HEK293 (cell line): ENCODE measurements around the gene CYP26B1.

Experiments used
- AEBP2 ChIP-seq: fragments of 450-650 bp; formaldehyde crosslinking; IDR thresholded peaks from 2 replicates; pipeline ENCODE4 v1.5.1; 2016; ENCODE audit warnings: missing biosample characterization, missing genetic modification characterization, borderline replicate concordance
- GLI2 ChIP-seq: fragments of 450-650 bp; formaldehyde crosslinking; IDR thresholded peaks from 2 replicates; pipeline ENCODE4; 2017; ENCODE audit warnings: missing biosample characterization, missing genetic modification characterization, low read depth, borderline replicate concordance
- HOXC10 ChIP-seq: sonication (generic); formaldehyde crosslinking; IDR thresholded peaks from 2 replicates; pipeline ENCODE4 v1.8.1; 2023; ENCODE audit warnings: mild to moderate bottlenecking, missing genetic modification reagents
- INSM2 ChIP-seq: fragments of 450-650 bp; formaldehyde crosslinking; IDR thresholded peaks from 2 replicates; pipeline ENCODE4 v1.5.1; 2016; ENCODE audit warnings: missing biosample characterization, missing genetic modification characterization
- KLF16 ChIP-seq: fragments of 450-650 bp; formaldehyde crosslinking; IDR thresholded peaks from 2 replicates; pipeline ENCODE4 v1.5.1; 2017; ENCODE audit warnings: missing biosample characterization, missing genetic modification characterization
- MZF1 ChIP-seq: fragments of 450-650 bp; formaldehyde crosslinking; IDR thresholded peaks from 2 replicates; pipeline ENCODE4 v1.5.1; 2017; ENCODE audit warnings: missing biosample characterization, missing genetic modification characterization, borderline replicate concordance
- OVOL3 ChIP-seq: fragments of 450-650 bp; formaldehyde crosslinking; IDR thresholded peaks from 2 replicates; pipeline ENCODE4 v1.5.1; 2016; ENCODE audit warnings: missing biosample characterization, missing genetic modification characterization
- SETDB1 ChIP-seq: IDR thresholded peaks from one replicate; pipeline ENCODE4 v1.6.1; 2017; ENCODE audit warnings: mild to moderate bottlenecking, low read length, moderate library complexity, mixed read lengths; ENCODE audit not compliant: insufficient read length
- YY1 ChIP-seq: fragments of 450-650 bp; formaldehyde crosslinking; IDR thresholded peaks from 2 replicates; pipeline ENCODE4 v1.5.1; 2018; ENCODE audit warnings: missing biosample characterization, missing genetic modification characterization
- ZBTB49 ChIP-seq: fragments of 450-650 bp; formaldehyde crosslinking; IDR thresholded peaks from 2 replicates; pipeline ENCODE4 v1.5.1; 2016; ENCODE audit warnings: missing biosample characterization, missing genetic modification characterization, low read depth
- ZFP3 ChIP-seq: fragments of 450-650 bp; formaldehyde crosslinking; IDR thresholded peaks from 2 replicates; pipeline ENCODE4 v1.5.1; 2016; ENCODE audit warnings: low read depth, missing biosample characterization, missing genetic modification characterization
- ZFP41 ChIP-seq: fragments of 450-650 bp; formaldehyde crosslinking; IDR thresholded peaks from 2 replicates; pipeline ENCODE4 v1.5.1; 2016; ENCODE audit warnings: missing biosample characterization, missing genetic modification characterization, borderline replicate concordance
- ZNF174 ChIP-seq: fragments of 450-650 bp; formaldehyde crosslinking; IDR thresholded peaks from 2 replicates; pipeline ENCODE4 v1.5.0; 2017; ENCODE audit warnings: missing biosample characterization, mild to moderate bottlenecking, missing genetic modification characterization
- ZNF18 ChIP-seq: fragments of 450-650 bp; formaldehyde crosslinking; IDR thresholded peaks from 2 replicates; pipeline ENCODE4 v1.5.1; 2016; ENCODE audit warnings: missing biosample characterization, missing genetic modification characterization
- ZNF211 ChIP-seq: fragments of 450-650 bp; formaldehyde crosslinking; IDR thresholded peaks from 2 replicates; pipeline ENCODE4 v1.5.1; 2016; ENCODE audit warnings: low read depth, missing biosample characterization, missing genetic modification characterization
- ZNF221 ChIP-seq: fragments of 450-650 bp; formaldehyde crosslinking; IDR thresholded peaks from 2 replicates; pipeline ENCODE4 v1.5.1; 2017; ENCODE audit warnings: missing biosample characterization, missing genetic modification characterization, borderline replicate concordance
- ZNF23 ChIP-seq: fragments of 450-650 bp; formaldehyde crosslinking; IDR thresholded peaks from 2 replicates; pipeline ENCODE4 v1.5.1; 2016; ENCODE audit warnings: missing biosample characterization, missing genetic modification characterization, borderline replicate concordance
- ZNF24 ChIP-seq: fragments of 450-650 bp; formaldehyde crosslinking; IDR thresholded peaks from 2 replicates; pipeline ENCODE4 v1.5.1; 2016; ENCODE audit warnings: missing biosample characterization, missing genetic modification characterization
- ZNF26 ChIP-seq: fragments of 450-650 bp; formaldehyde crosslinking; IDR thresholded peaks from 2 replicates; pipeline ENCODE4 v1.5.1; 2016; ENCODE audit warnings: missing biosample characterization, missing genetic modification characterization
- ZNF280D ChIP-seq: fragments of 450-650 bp; formaldehyde crosslinking; IDR thresholded peaks from 2 replicates; pipeline ENCODE4 v1.5.1; 2016; ENCODE audit warnings: missing biosample characterization, missing genetic modification characterization
- ZNF350 ChIP-seq: fragments of 450-650 bp; formaldehyde crosslinking; IDR thresholded peaks from 2 replicates; pipeline ENCODE4 v1.5.0; 2017; ENCODE audit warnings: missing biosample characterization, mild to moderate bottlenecking, missing genetic modification characterization
- ZNF404 ChIP-seq: fragments of 450-650 bp; formaldehyde crosslinking; IDR thresholded peaks from 2 replicates; pipeline ENCODE4 v1.5.1; 2017; ENCODE audit warnings: missing biosample characterization, missing genetic modification characterization
- ZNF600 ChIP-seq: fragments of 450-650 bp; formaldehyde crosslinking; IDR thresholded peaks from 2 replicates; pipeline ENCODE4 v1.5.1; 2016; ENCODE audit warnings: missing biosample characterization, missing genetic modification characterization
- ZNF610 ChIP-seq: fragments of 450-650 bp; formaldehyde crosslinking; IDR thresholded peaks from 2 replicates; pipeline ENCODE4 v1.5.1; 2016; ENCODE audit warnings: missing biosample characterization, missing genetic modification characterization, borderline replicate concordance
- ZNF624 ChIP-seq: fragments of 450-650 bp; formaldehyde crosslinking; IDR thresholded peaks from 2 replicates; pipeline ENCODE4 v1.5.1; 2017; ENCODE audit warnings: missing biosample characterization, missing genetic modification characterization
- ZNF664 ChIP-seq: fragments of 450-650 bp; formaldehyde crosslinking; IDR thresholded peaks from 2 replicates; pipeline ENCODE4 v1.5.1; 2016; ENCODE audit warnings: missing biosample characterization, missing genetic modification characterization
- ZNF677 ChIP-seq: fragments of 450-650 bp; IDR thresholded peaks from 2 replicates; pipeline ENCODE4 v1.5.0; 2018; ENCODE audit warnings: missing biosample characterization, mild to moderate bottlenecking, missing genetic modification characterization, moderate library complexity
- ZNF701 ChIP-seq: fragments of 450-650 bp; formaldehyde crosslinking; IDR thresholded peaks from 2 replicates; pipeline ENCODE4 v1.5.1; 2016; ENCODE audit warnings: missing biosample characterization, missing genetic modification characterization
- ZNF837 ChIP-seq: fragments of 450-650 bp; formaldehyde crosslinking; IDR thresholded peaks from 2 replicates; pipeline ENCODE4 v1.5.1; 2016; ENCODE audit warnings: missing biosample characterization, missing genetic modification characterization
- ZNF843 ChIP-seq: fragments of 450-650 bp; formaldehyde crosslinking; IDR thresholded peaks from 2 replicates; pipeline ENCODE4 v1.5.1; 2016; ENCODE audit warnings: missing biosample characterization, missing genetic modification characterization
- ZXDB ChIP-seq: fragments of 450-650 bp; formaldehyde crosslinking; IDR thresholded peaks from 2 replicates; pipeline ENCODE4 v1.5.1; 2016; ENCODE audit warnings: missing biosample characterization, missing genetic modification characterization

Gene CYP26B1

GRCh38 chr2:72145289-72145657, 2.4 kb downstream of the CYP26B1 start (continued):
- no peak for TF ChIP-seq ZNF18 (tag by site-specific recombination)
- TF ChIP-seq MZF1 (tag by site-specific recombination): no peak
- TF ChIP-seq ZNF26 (tag by site-specific recombination): no peak
- peak; percentile 37; the same call in 1 of the 2 replicates for TF ChIP-seq KLF16 (tag by site-specific recombination)
- TF ChIP-seq HOXC10: no peak
- TF ChIP-seq ZNF843: no peak
- no peak for TF ChIP-seq ZNF610 (tag by site-specific recombination)
- TF ChIP-seq ZNF837 (tag by site-specific recombination): no peak
- TF ChIP-seq ZNF174 (tag by site-specific recombination): no peak
- TF ChIP-seq ZFP41 (tag by site-specific recombination): no peak
- no peak for TF ChIP-seq ZNF701 (tag by site-specific recombination)
- no peak for TF ChIP-seq ZNF677 (tag by site-specific recombination)
- TF ChIP-seq OVOL3 (tag by site-specific recombination): no peak
- no peak for TF ChIP-seq ZNF664
- no peak for TF ChIP-seq GLI2 (tag by site-specific recombination)
- TF ChIP-seq INSM2 (tag by site-specific recombination): no peak
- no peak for TF ChIP-seq ZNF23
- no peak for TF ChIP-seq ZFP3 (tag by site-specific recombination)
- TF ChIP-seq ZNF24: no peak
- no peak for TF ChIP-seq AEBP2 (tag by site-specific recombination)
- no peak for TF ChIP-seq ZNF211 (tag by site-specific recombination)
- TF ChIP-seq ZNF350: no peak
- TF ChIP-seq ZNF624 (tag by site-specific recombination): no peak
- TF ChIP-seq ZNF221 (tag by site-specific recombination): no peak
- TF ChIP-seq ZNF280D (tag by site-specific recombination): no peak
- no peak for TF ChIP-seq ZBTB49
- TF ChIP-seq ZNF600 (tag by site-specific recombination): no peak
- no peak for TF ChIP-seq SETDB1
- TF ChIP-seq YY1: no peak
- no peak for TF ChIP-seq ZXDB (tag by site-specific recombination)
- TF ChIP-seq ZNF404 (tag by site-specific recombination): no peak
